ENCODE results near the gene DGKB.

Gene DGKB

GRCh38 chr7:14639801-14640200, 262.8 kb downstream of the DGKB start:
- H3K4me1 Mint-ChIP-seq: peaks cover 3% of the 10 kb centered on the region
- H3K9me3 Mint-ChIP-seq: peaks cover 14% of the 10 kb centered on the region
- H3K36me3 Mint-ChIP-seq (ENCODE audit: low read depth): no peaks in the 10 kb centered on the region
- no peaks in the 10 kb centered on the region for H3K27me3 Mint-ChIP-seq (ENCODE audit: low read depth)
- TF ChIP-seq CTCF (IDR thresholded peaks at IDR 0.05; ENCODE audit: unreplicated experiment in 3 of 3): no peak
- H3K27ac Mint-ChIP-seq: no peak overlapping the region
- H3K4me3 Mint-ChIP-seq: no peak overlapping the region

GRCh38 chr7:14639329-14639728, 263.2 kb downstream of the DGKB start:
- no peak for TF ChIP-seq CTCF (IDR thresholded peaks at IDR 0.05; ENCODE audit: unreplicated experiment in 3 of 3)
- Mint-ChIP-seq H3K27ac (no peak overlapping the region), H3K27me3 (ENCODE audit: low read depth) (no peaks in the 10 kb centered on the region), H3K36me3 (ENCODE audit: low read depth) (no peaks in the 10 kb centered on the region), H3K4me1 (peaks cover 3% of the 10 kb centered on the region), H3K9me3 (peaks cover 11% of the 10 kb centered on the region), H3K4me3 (no peak overlapping the region)

- Mint-ChIP-seq H3K9me3 (peaks cover 3% of the 10 kb centered on the region), H3K4me3 (no peak overlapping the region), H3K27me3 (ENCODE audit: low read depth) (no peaks in the 10 kb centered on the region), H3K27ac (no peak overlapping the region), H3K36me3 (ENCODE audit: low read depth) (no peaks in the 10 kb centered on the region), H3K4me1 (peaks cover 3% of the 10 kb centered on the region)
- no peak for TF ChIP-seq CTCF (IDR thresholded peaks at IDR 0.05; ENCODE audit: unreplicated experiment in 3 of 3)
Measured at GRCh38 chr7:14637968-14638367, 264.6 kb downstream of the DGKB start.

- TF ChIP-seq CTCF (IDR thresholded peaks at IDR 0.05; ENCODE audit: unreplicated experiment in 3 of 3): no peak
- Mint-ChIP-seq H3K27ac (peak overlapping the region in 1 of 3 experiments; percentile 18), H3K4me3 (no peak overlapping the region), H3K36me3 (ENCODE audit: low read depth) (no peaks in the 10 kb centered on the region), H3K4me1 (peaks cover 3% of the 10 kb centered on the region), H3K27me3 (ENCODE audit: low read depth) (no peaks in the 10 kb centered on the region), H3K9me3 (no peaks in the 10 kb centered on the region)
Measured at GRCh38 chr7:14635955-14636354, 266.6 kb downstream of the DGKB start.

- Mint-ChIP-seq H3K27me3 (ENCODE audit: low read depth) (no peaks in the 10 kb centered on the region), H3K4me1 (no peaks in the 10 kb centered on the region), H3K27ac (no peak overlapping the region), H3K4me3 (no peak overlapping the region), H3K36me3 (ENCODE audit: low read depth) (no peaks in the 10 kb centered on the region), H3K9me3 (no peaks in the 10 kb centered on the region)
- TF ChIP-seq CTCF (IDR thresholded peaks at IDR 0.05; ENCODE audit: unreplicated experiment in 3 of 3): no peak
Measured at GRCh38 chr7:14630048-14630447, 272.5 kb downstream of the DGKB start.

- H3K4me3 Mint-ChIP-seq: no peak overlapping the region
- no peak overlapping the region for H3K27ac Mint-ChIP-seq
- H3K4me1 Mint-ChIP-seq: no peaks in the 10 kb centered on the region
- no peak for TF ChIP-seq CTCF (IDR thresholded peaks at IDR 0.05; ENCODE audit: unreplicated experiment in 3 of 3)
- no peaks in the 10 kb centered on the region for H3K27me3 Mint-ChIP-seq (ENCODE audit: low read depth)
- H3K36me3 Mint-ChIP-seq (ENCODE audit: low read depth): no peaks in the 10 kb centered on the region
- H3K9me3 Mint-ChIP-seq: no peaks in the 10 kb centered on the region
Measured at GRCh38 chr7:14628516-14628915, 274.0 kb downstream of the DGKB start.

Data from nephron (organoid).